Neuronal stem cell (in vitro differentiated cells): ENCODE data around the gene DNASE2B.

Experiments
- DNase-seq: peaks from one replicate; pipeline ENCODE4 v3.0.0-alpha.2; 2013; ENCODE audit warnings: low spot score
- H2AFZ ChIP-seq: one replicate; pipeline ENCODE4 v1.6.1; 2013; ENCODE audit warnings: mild to moderate bottlenecking, low read length, inconsistent platforms
- H2AK5ac ChIP-seq: 2 replicates; pipeline ENCODE4 v1.6.1; 2013; ENCODE audit warnings: low read depth, mild to moderate bottlenecking, inconsistent platforms, low read length, moderate library complexity, mixed read lengths
- H2BK120ac ChIP-seq: 2 replicates; pipeline ENCODE4 v1.6.1; 2013; ENCODE audit warnings: low read depth, mild to moderate bottlenecking, inconsistent platforms, low read length, moderate library complexity, mixed read lengths
- H2BK12ac ChIP-seq: one replicate; pipeline ENCODE4 v1.6.1; 2013; ENCODE audit warnings: low read length, inconsistent platforms
- H2BK15ac ChIP-seq: 2 replicates; pipeline ENCODE4 v1.6.1; 2013; ENCODE audit warnings: mild to moderate bottlenecking, low read length, inconsistent platforms, mixed read lengths
- H2BK5ac ChIP-seq: one replicate; pipeline ENCODE4 v1.6.1; 2013; ENCODE audit warnings: inconsistent platforms, mild to moderate bottlenecking, low read length, moderate library complexity
- H3K14ac ChIP-seq: one replicate; pipeline ENCODE4 v1.6.1; 2013; ENCODE audit warnings: low read length, inconsistent platforms
- H3K18ac ChIP-seq: 2 replicates; pipeline ENCODE4 v1.6.1; 2013; ENCODE audit warnings: low read length, inconsistent platforms
- H3K23ac ChIP-seq: 2 replicates; pipeline ENCODE4 v1.6.1; 2013; ENCODE audit warnings: low read depth, mild to moderate bottlenecking, mixed read lengths, low read length, inconsistent platforms; ENCODE audit not compliant: poor library complexity
- H3K27ac ChIP-seq: replicated peaks from 3 replicates; pipeline ENCODE4 v1.5.1; 2013; ENCODE audit warnings: low read length, inconsistent platforms
- H3K27me3 ChIP-seq, 3 experiments: 2 replicates each; pipeline ENCODE4 v1.6.1; 2013; ENCODE audit warnings: low read length in 3 of 3, mild to moderate bottlenecking in 2 of 3, inconsistent platforms in 1 of 3, low read depth in 1 of 3, mixed read lengths in 1 of 3, moderate library complexity in 1 of 3; ENCODE audit not compliant: control insufficient read depth in 3 of 3, insufficient read depth in 3 of 3
- H3K36me3 ChIP-seq, 2 donors: replicated peaks in 1 of 2; 2 replicates each; pipeline ENCODE4 v1.6.1; 2013; ENCODE audit warnings: low read length in 2 of 2; ENCODE audit not compliant: control insufficient read depth in 2 of 2, insufficient read depth in 2 of 2
- H3K4ac ChIP-seq: 2 replicates; pipeline ENCODE4 v1.6.1; 2013; ENCODE audit warnings: inconsistent platforms, mild to moderate bottlenecking, low read length, moderate library complexity
- H3K4me1 ChIP-seq, 2 donors: 1 replicate in 1 of 2; 2 replicates in 1 of 2; pipeline ENCODE4 v1.6.1; 2013; ENCODE audit warnings: low read length in 2 of 2, low read depth in 1 of 2; ENCODE audit not compliant: control insufficient read depth in 2 of 2, insufficient read depth in 1 of 2
- H3K4me2 ChIP-seq: one replicate; pipeline ENCODE4 v1.6.1; 2013; ENCODE audit warnings: mild to moderate bottlenecking, low read length, inconsistent platforms; ENCODE audit not compliant: insufficient read depth, poor library complexity, severe bottlenecking
- H3K4me3 ChIP-seq, 2 donors: 2 replicates each; pipeline ENCODE4 v1.5.1; 2013; ENCODE audit warnings: low read length in 2 of 2, mild to moderate bottlenecking in 2 of 2, inconsistent platforms in 1 of 2, moderate library complexity in 1 of 2
- H3K79me1 ChIP-seq: one replicate; pipeline ENCODE4 v1.6.1; 2013; ENCODE audit warnings: low read depth, mild to moderate bottlenecking, inconsistent platforms, low read length, moderate library complexity
- H3K9ac ChIP-seq: one replicate; pipeline ENCODE4 v1.6.1; 2013; ENCODE audit warnings: mild to moderate bottlenecking, low read depth, low read length, inconsistent platforms; ENCODE audit not compliant: poor library complexity
- H3K9me3 ChIP-seq, 2 donors: replicated peaks in 1 of 2; 2 replicates each; pipeline versions ENCODE3 to v1.6.1; 2013; ENCODE audit warnings: low read length in 2 of 2, mild to moderate bottlenecking in 2 of 2, inconsistent platforms in 1 of 2, low read depth in 1 of 2, mixed read lengths in 1 of 2, moderate library complexity in 1 of 2; ENCODE audit not compliant: control insufficient read depth in 2 of 2, insufficient read depth in 1 of 2
- H4K8ac ChIP-seq: one replicate; pipeline ENCODE4 v1.6.1; 2013; ENCODE audit warnings: low read depth, mild to moderate bottlenecking, inconsistent platforms, low read length, moderate library complexity
- H4K91ac ChIP-seq: one replicate; pipeline ENCODE4 v1.6.1; 2013; ENCODE audit warnings: low read length, low read depth, mild to moderate bottlenecking, inconsistent platforms; ENCODE audit not compliant: poor library complexity
- WGBS, 2 donors: extraction: QIAGEN DNeasy Blood & Tissue Kit; methylation state at CpG; one replicate each; pipeline ENCODE4 v1.1.7; 2013; ENCODE audit warnings: missing lambda C conversion rate in 2 of 2, mixed read lengths in 1 of 2; ENCODE audit not compliant: insufficient read length in 2 of 2, insufficient replicate concordance in 1 of 2; ENCODE audit errors: extremely low coverage in 2 of 2; 5-methylcytosine and 5-hydroxymethylcytosine counted together

The DNASE2B gene

GRCh38 chr1:84386716-84387479 lies 11.4 kb upstream of the DNASE2B start:
- no peak for DNase-seq
- H3K79me1 ChIP-seq: no peaks in the 10 kb centered on the region
- no peak overlapping the region for H4K8ac ChIP-seq
- H2AFZ ChIP-seq: no peak overlapping the region
- H3K27me3 ChIP-seq: no peaks in the 10 kb centered on the region
- no peak overlapping the region for H3K14ac ChIP-seq
- H2BK120ac ChIP-seq: no peak overlapping the region
- H3K18ac ChIP-seq: no peak overlapping the region
- no peak overlapping the region for H2AK5ac ChIP-seq
- H3K36me3 ChIP-seq: no peaks in the 10 kb centered on the region
- H3K27ac ChIP-seq: no peak overlapping the region
- no peaks in the 10 kb centered on the region for H3K4me1 ChIP-seq
- H2BK15ac ChIP-seq: no peak overlapping the region
- no peaks in the 10 kb centered on the region for H3K9me3 ChIP-seq
- H3K23ac ChIP-seq: no peak overlapping the region
- no peak overlapping the region for H2BK12ac ChIP-seq
- WGBS, 2 donors: no CpG with 5 or more reads among the region's 5 CpGs
- H4K91ac ChIP-seq: no peak overlapping the region
- H3K4ac ChIP-seq: no peak overlapping the region
- H2BK5ac ChIP-seq: no peak overlapping the region
- no peak overlapping the region for H3K4me2 ChIP-seq
- H3K4me3 ChIP-seq: no peak overlapping the region
- H3K9ac ChIP-seq: no peak overlapping the region

GRCh38 chr1:84387480-84388163 lies 10.7 kb upstream of the DNASE2B start:
- Histone ChIP-seq H3K27me3 (no peaks in the 10 kb centered on the region), H3K9me3 (no peaks in the 10 kb centered on the region), H2BK12ac (no peak overlapping the region), H3K23ac (no peak overlapping the region), H2BK5ac (no peak overlapping the region), H3K9ac (no peak overlapping the region), H2BK15ac (no peak overlapping the region), H3K4me1 (no peaks in the 10 kb centered on the region), H2AFZ (no peak overlapping the region), H3K18ac (no peak overlapping the region), H3K27ac (no peak overlapping the region), H4K8ac (no peak overlapping the region), H2BK120ac (no peak overlapping the region), H2AK5ac (no peak overlapping the region), H3K36me3 (no peaks in the 10 kb centered on the region), H3K79me1 (no peaks in the 10 kb centered on the region), H3K14ac (no peak overlapping the region), H3K4me3 (no peak overlapping the region), H3K4me2 (no peak overlapping the region), H4K91ac (no peak overlapping the region), H3K4ac (no peak overlapping the region)
- WGBS, 2 donors: no CpG with 5 or more reads among the region's 8 CpGs
- no peak for DNase-seq

- no peak overlapping the region for H2BK120ac ChIP-seq
- no peaks in the 10 kb centered on the region for H3K4me1 ChIP-seq
- H3K9me3 ChIP-seq: no peaks in the 10 kb centered on the region
- no peak overlapping the region for H4K8ac ChIP-seq
- no peak overlapping the region for H3K23ac ChIP-seq
- no peak overlapping the region for H3K4me2 ChIP-seq
- H3K9ac ChIP-seq: no peak overlapping the region
- no peak overlapping the region for H4K91ac ChIP-seq
- no peaks in the 10 kb centered on the region for H3K27me3 ChIP-seq
- H3K79me1 ChIP-seq: no peaks in the 10 kb centered on the region
- no peak overlapping the region for H2BK12ac ChIP-seq
- no peak overlapping the region for H3K4ac ChIP-seq
- no peak overlapping the region for H2BK15ac ChIP-seq
- H3K14ac ChIP-seq: no peak overlapping the region
- no peaks in the 10 kb centered on the region for H3K36me3 ChIP-seq
- DNase-seq: no peak
- H2BK5ac ChIP-seq: no peak overlapping the region
- H3K27ac ChIP-seq: no peak overlapping the region
- no peak overlapping the region for H3K4me3 ChIP-seq
- H2AK5ac ChIP-seq: no peak overlapping the region
- no peak overlapping the region for H3K18ac ChIP-seq
- H2AFZ ChIP-seq: no peak overlapping the region
These were observed 8.1 kb upstream of the DNASE2B start for GRCh38 chr1:84390226-84390625.

- Histone ChIP-seq H3K79me1 (no peaks in the 10 kb centered on the region), H2AFZ (no peak overlapping the region), H4K8ac (no peak overlapping the region), H3K4me2 (no peak overlapping the region), H2BK5ac (no peak overlapping the region), H2BK15ac (no peak overlapping the region), H3K18ac (no peak overlapping the region), H3K14ac (no peak overlapping the region), H3K9me3 (no peaks in the 10 kb centered on the region), H3K27ac (no peak overlapping the region), H3K4me3 (no peak overlapping the region), H3K4ac (no peak overlapping the region), H3K27me3 (no peaks in the 10 kb centered on the region), H2AK5ac (no peak overlapping the region), H2BK120ac (no peak overlapping the region), H4K91ac (no peak overlapping the region), H3K4me1 (peaks cover 0 to 1% of the 10 kb centered on the region in 2 donors), H3K36me3 (no peaks in the 10 kb centered on the region), H2BK12ac (no peak overlapping the region), H3K9ac (no peak overlapping the region), H3K23ac (no peak overlapping the region)
- no peak for DNase-seq
- no CpG with 5 or more reads among the region's 3 CpGs for WGBS, 2 donors
These were observed 2.9 kb downstream of the DNASE2B start for GRCh38 chr1:84401156-84401555.
